Breast epithelium (tissue), 4 donors: Measurements from ENCODE around the gene ESPN. TPM values are rescaled to one million over a fixed set of nuclear protein-coding genes. Genes with fewer than 3 reads are reported as not detected.
A peak's percentile ranks its signal among the peaks of the same experiment; 100 is the strongest.

Experiments
- DNase-seq, 2 donors: peaks; one replicate each; pipeline ENCODE4 v3.0.0-alpha.2; 2019; ENCODE audit warnings: low spot score in 2 of 2
- H3K27ac ChIP-seq, 2 donors: fragments of 200-600 bp; sonication (generic) in 1 of 2; one replicate each; pipeline ENCODE4 v1.5.1; 2016 to 2019; ENCODE audit warnings: mild to moderate bottlenecking in 1 of 2
- H3K27me3 ChIP-seq, 2 donors: fragments of 200-600 bp; sonication (generic) in 1 of 2; one replicate each; pipeline versions ENCODE4 v1.5.1 to v1.6.0; 2017 to 2019; ENCODE audit warnings: control low read depth in 1 of 2, mild to moderate bottlenecking in 1 of 2
- H3K36me3 ChIP-seq: fragments of 200-600 bp; one replicate; pipeline ENCODE4 v1.5.1; 2019
- H3K4me1 ChIP-seq, 2 donors: fragments of 200-600 bp; sonication (generic); one replicate each; pipeline ENCODE4 v1.5.1; 2016 to 2019; ENCODE audit warnings: control low read depth in 1 of 2
- H3K4me3 ChIP-seq, 3 donors: fragments of 200-600 bp; sonication (generic); 1 replicate in 2 of 3; 2 replicates in 1 of 3; pipeline ENCODE4 v1.5.1; 2016 to 2019; ENCODE audit warnings: mild to moderate bottlenecking in 3 of 3, moderate library complexity in 2 of 3
- H3K9me3 ChIP-seq, 2 donors: fragments of 200-600 bp; sonication (generic) in 1 of 2; one replicate each; pipeline ENCODE4 v1.5.1; 2016 to 2019; ENCODE audit warnings: control low read depth in 1 of 2
- POLR2A ChIP-seq: fragments of 450-650 bp; IDR thresholded peaks from one replicate; pipeline ENCODE4 v1.6.1; 2016; ENCODE audit warnings: antibody characterized with exemption, mild to moderate bottlenecking, moderate library complexity
- POLR2AphosphoS5 ChIP-seq, 3 donors: sonication (generic); formaldehyde crosslinking; IDR thresholded peaks; one replicate each; pipeline ENCODE4 v1.6.1; 2017; ENCODE audit warnings: antibody characterized with exemption in 3 of 3
- intact Hi-C: fragments of 100-400 bp; cut with DNase I; formaldehyde crosslinking; loops from one replicate; pipeline ENCODE4 v1.15.1; 2023; ENCODE audit warnings: low total_unique reads
- total RNA-seq, 3 donors: library from RNA; depleted of rRNA; stranded (reverse); fragments of >200 nt; gene quantifications; one replicate each; pipeline ENCODE4 v1.1.0, GENCODE V29; 2016
- TF ChIP-seq, protein P1 (sequence below), 3 donors: fragments of 450-650 bp; IDR thresholded peaks; one replicate each; pipeline ENCODE4 v1.5.1; 2016 to 2017; ENCODE audit warnings: antibody characterized with exemption in 3 of 3, mild to moderate bottlenecking in 3 of 3, moderate library complexity in 3 of 3

Gene ESPN
- total RNA-seq, 3 donors from 2014 or later = 10.8 to 11.1 TPM; not detected in 1

DNA sequence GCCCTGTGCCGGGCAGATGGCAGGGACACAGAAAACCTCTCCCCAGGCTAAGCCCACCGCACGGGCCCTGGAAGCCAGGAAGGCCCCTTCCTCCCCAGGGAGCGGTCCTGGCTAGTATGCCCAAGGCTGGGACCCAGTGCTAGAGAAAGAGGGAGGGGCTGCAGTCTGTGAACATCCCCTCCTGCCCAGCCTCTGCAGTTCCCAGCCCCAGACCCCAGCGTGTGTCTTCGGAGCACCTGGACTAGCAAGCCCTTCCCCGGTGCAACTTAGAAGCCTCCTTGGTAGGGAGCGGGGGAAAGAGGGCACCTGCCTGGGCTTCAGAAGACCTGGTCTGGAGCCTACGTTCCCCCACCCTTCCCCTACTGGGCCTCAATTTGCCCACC is 64.8 kb downstream of the ESPN start:
- Histone ChIP-seq H3K27ac (peak overlapping the region in 1 of 2 donors; percentile 19), H3K4me3 (peak overlapping the region in 1 of 3 donors; percentile 3), H3K27me3 (no peaks in the 10 kb centered on the region), H3K36me3 (no peaks in the 10 kb centered on the region), H3K9me3 (no peaks in the 10 kb centered on the region), H3K4me1 (peaks cover 0 to 12% of the 10 kb centered on the region in 2 donors)
- intact Hi-C loops = loop anchor here (10.0 kb wide), 1 partner anchor 45 kb away; no protein-coding TSS in a partner anchor
- TF ChIP-seq, protein P1, sequence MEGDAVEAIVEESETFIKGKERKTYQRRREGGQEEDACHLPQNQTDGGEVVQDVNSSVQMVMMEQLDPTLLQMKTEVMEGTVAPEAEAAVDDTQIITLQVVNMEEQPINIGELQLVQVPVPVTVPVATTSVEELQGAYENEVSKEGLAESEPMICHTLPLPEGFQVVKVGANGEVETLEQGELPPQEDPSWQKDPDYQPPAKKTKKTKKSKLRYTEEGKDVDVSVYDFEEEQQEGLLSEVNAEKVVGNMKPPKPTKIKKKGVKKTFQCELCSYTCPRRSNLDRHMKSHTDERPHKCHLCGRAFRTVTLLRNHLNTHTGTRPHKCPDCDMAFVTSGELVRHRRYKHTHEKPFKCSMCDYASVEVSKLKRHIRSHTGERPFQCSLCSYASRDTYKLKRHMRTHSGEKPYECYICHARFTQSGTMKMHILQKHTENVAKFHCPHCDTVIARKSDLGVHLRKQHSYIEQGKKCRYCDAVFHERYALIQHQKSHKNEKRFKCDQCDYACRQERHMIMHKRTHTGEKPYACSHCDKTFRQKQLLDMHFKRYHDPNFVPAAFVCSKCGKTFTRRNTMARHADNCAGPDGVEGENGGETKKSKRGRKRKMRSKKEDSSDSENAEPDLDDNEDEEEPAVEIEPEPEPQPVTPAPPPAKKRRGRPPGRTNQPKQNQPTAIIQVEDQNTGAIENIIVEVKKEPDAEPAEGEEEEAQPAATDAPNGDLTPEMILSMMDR (IDR thresholded peaks at IDR 0.05) = no peak
- TF ChIP-seq POLR2AphosphoS5 (IDR thresholded peaks at IDR 0.05) (no peak), POLR2A (no peak)
- no peak for DNase-seq

DNA sequence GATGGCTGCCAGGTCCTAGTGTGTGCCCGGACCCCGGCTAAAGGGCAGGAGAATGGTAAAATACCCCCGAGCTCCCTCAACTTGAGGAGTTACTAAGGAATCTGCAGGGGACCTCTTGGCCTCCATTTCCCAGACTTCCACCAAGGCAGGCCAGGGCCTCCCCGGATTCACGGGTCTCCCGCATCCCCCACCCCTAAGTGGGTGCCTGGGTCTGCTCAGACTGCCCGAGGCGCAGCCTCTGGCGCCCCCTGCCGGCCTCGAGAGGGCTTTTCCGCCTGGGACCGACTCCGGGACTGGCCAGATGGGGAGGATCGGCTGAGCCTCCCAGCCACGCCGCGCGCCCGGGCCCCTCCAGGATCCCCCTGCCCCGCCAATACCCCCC is 65.2 kb downstream of the ESPN start:
- H3K27ac ChIP-seq = peak overlapping the region in 1 of 2 donors; percentile 86

DNA sequence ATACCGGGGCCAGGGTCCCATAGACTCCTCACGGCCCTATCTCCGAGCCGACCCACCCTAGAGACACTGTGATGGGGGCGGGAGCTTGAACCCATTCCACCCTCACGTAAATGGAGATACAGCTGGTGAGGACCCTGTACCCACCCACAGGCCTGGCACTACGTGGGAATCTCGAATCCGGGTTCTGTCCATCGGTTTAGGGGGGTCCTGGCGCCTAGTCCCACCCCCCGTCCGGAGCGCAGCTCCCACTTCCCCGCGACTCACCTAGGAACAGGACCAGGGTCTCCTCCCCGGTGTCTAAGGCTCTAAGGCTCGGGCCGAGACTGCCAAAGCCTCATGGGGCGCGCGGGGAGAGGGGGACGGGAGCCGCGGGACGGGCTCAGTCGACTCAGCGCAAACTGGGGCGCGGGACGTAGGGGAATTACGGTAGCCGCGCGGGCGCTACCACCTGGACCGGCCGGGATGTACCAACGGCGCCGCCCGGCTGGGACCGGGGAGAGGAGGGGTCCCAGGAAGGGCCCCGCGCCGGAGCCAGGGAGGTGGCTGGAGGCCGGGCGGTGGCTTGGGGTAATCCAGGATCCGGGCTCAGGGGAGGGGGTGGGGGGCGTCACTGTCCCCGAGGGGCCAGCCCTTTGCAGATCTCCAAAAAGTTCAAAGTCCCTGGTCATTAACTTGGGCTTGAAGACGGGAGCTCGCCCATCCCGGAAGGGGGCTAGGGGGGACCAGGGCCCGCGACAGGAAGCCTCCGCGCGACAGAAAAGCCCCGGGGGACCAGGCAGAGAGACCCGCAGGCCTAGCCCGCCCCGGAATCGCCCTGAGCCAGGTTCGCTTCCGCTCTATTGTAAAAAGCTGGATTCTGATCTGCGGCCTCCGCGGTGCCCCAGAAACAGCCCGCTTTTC is 65.9 kb downstream of the ESPN start:
- Histone ChIP-seq H3K9me3 (no peaks in the 10 kb centered on the region), H3K4me3 (peak overlapping the region; percentile 40 to 75 (median 71)), H3K27me3 (no peaks in the 10 kb centered on the region), H3K36me3 (no peaks in the 10 kb centered on the region), H3K27ac (peak overlapping the region; percentile 82 to 86), H3K4me1 (peaks cover 0 to 12% of the 10 kb centered on the region in 2 donors)
- TF ChIP-seq POLR2AphosphoS5 (IDR thresholded peaks at IDR 0.05) = no peak
- TF ChIP-seq, protein P1 (IDR thresholded peaks at IDR 0.05) = no peak
- TF ChIP-seq POLR2A = no peak
- intact Hi-C loops = loop anchor here (10.0 kb wide), 1 partner anchor 154 kb away; no protein-coding TSS in a partner anchor
- peak in 1 of 2 donors; percentile 75 for DNase-seq

More for the DNA sequence above, 65.2 kb downstream of the ESPN start:
- H3K36me3 ChIP-seq = no peaks in the 10 kb centered on the region
- no peak for DNase-seq
- no peaks in the 10 kb centered on the region for H3K9me3 ChIP-seq
- intact Hi-C loops = loop anchor here (10.0 kb wide), 2 partner anchors 45 to 155 kb away; no protein-coding TSS in a partner anchor
- peaks cover 0 to 12% of the 10 kb centered on the region in 2 donors for H3K4me1 ChIP-seq
- peak overlapping the region; percentile 40 to 75 (median 71) for H3K4me3 ChIP-seq
- no peaks in the 10 kb centered on the region for H3K27me3 ChIP-seq
- TF ChIP-seq, protein P1 (IDR thresholded peaks at IDR 0.05) = peak; percentile 71 to 81 (median 78)
- TF ChIP-seq POLR2AphosphoS5 (IDR thresholded peaks at IDR 0.05) = no peak

DNA sequence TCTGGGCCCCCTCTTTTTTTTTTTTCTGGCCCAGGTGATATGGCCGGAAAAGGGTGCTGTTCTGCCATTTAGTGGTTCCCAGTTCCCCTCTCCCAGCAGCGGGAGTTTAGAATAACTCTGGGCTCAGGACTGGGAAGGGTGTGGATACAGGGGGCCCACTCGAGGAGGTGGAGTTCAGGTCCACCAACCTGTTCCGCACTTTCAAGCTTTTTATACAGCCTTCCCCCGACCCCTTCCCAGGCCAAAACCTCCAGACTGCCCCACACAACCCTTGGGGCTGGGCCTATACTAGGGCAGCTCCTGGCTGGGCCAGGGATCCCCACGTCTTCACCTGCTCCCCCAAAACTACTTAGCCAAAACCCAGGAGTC is 66.5 kb downstream of the ESPN start:
- H3K4me3 ChIP-seq = peak overlapping the region; percentile 40 to 75 (median 71)
- intact Hi-C loops = loop anchor here (10.0 kb wide), 1 partner anchor 154 kb away; no protein-coding TSS in a partner anchor
- TF ChIP-seq POLR2A (no peak), POLR2AphosphoS5 (IDR thresholded peaks at IDR 0.05) (no peak)
- TF ChIP-seq, protein P1 (IDR thresholded peaks at IDR 0.05) = no peak
- H3K27ac ChIP-seq = peak overlapping the region; percentile 82 to 86
- no peak for DNase-seq
- H3K36me3 ChIP-seq = no peaks in the 10 kb centered on the region
- H3K27me3 ChIP-seq = no peaks in the 10 kb centered on the region
- no peaks in the 10 kb centered on the region for H3K9me3 ChIP-seq
- H3K4me1 ChIP-seq = peaks cover 1 to 8% of the 10 kb centered on the region in 2 donors

DNA sequence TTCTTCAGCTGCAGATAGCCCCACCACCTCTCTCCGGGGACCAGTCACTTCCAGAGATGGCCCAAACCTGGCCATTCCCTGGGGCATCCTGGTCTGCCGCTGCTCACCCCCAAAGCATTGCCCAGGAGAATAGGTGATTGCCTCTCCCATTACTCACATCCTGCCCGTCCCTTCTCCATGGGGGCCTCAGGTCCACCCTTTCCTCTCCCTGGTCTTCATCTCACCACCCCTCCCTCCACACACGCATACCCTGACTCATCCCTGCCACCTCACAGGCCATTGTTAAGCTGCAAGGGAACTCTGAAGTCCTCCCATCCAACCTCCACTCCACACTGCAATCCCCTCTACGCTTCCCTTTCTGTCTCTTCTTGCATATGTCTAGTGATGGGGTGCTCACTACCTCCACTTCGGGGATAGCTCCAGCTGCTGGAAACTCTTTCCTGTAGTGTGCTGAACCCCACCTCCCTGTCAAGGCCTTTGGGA is 66.9 kb downstream of the ESPN start, which contains the start of gene PLEKHG5:
PLEKHG5 (minus strand) TSS at position 188 of the 483 bp plus-strand sequence. CDS start 14,096 bp downstream, outside the sequence.
- no peaks in the 10 kb centered on the region for H3K36me3 ChIP-seq
- H3K27me3 ChIP-seq = no peaks in the 10 kb centered on the region
- intact Hi-C loops = loop anchor here (10.0 kb wide), 1 partner anchor 153 kb away; no protein-coding TSS in a partner anchor
- H3K9me3 ChIP-seq = no peaks in the 10 kb centered on the region
- peak within 1 kb of the TSS; percentile 82 to 86 for H3K27ac ChIP-seq
- H3K4me3 ChIP-seq = peak within 1 kb of the TSS; percentile 40 to 75 (median 71)
- no peak for DNase-seq
- H3K4me1 ChIP-seq = peaks cover 6% of the 10 kb centered on the region in 2 donors
- no peak for TF ChIP-seq POLR2A
- no peak for TF ChIP-seq POLR2AphosphoS5 (IDR thresholded peaks at IDR 0.05)
- TF ChIP-seq, protein P1 (IDR thresholded peaks at IDR 0.05) = no peak
